Nephron (organoid): ENCODE results near the gene ANKRD13B.
"Not testable (repeated sequence)": the region's sequence is repeated elsewhere in the genome, so short reads cannot be mapped to it uniquely, and the experiment has no call there.

Source experiments
- H3K27ac Mint-ChIP-seq, 3 experiments: 2 replicates each; pipeline ENCODE4 v1.8.0; 2020; ENCODE audit warnings: mixed read lengths in 3 of 3, mild to moderate bottlenecking in 2 of 3, moderate library complexity in 1 of 3
- H3K27me3 Mint-ChIP-seq: 2 replicates; pipeline ENCODE4 v1.8.0; 2021; ENCODE audit warnings: low read depth, mild to moderate bottlenecking, moderate library complexity, mixed read lengths
- H3K36me3 Mint-ChIP-seq: 2 replicates; pipeline ENCODE4 v1.8.0; 2020; ENCODE audit warnings: low read depth, mixed read lengths
- H3K4me1 Mint-ChIP-seq: 2 replicates; pipeline ENCODE4 v1.8.0; 2020; ENCODE audit warnings: mixed read lengths
- H3K4me3 Mint-ChIP-seq, 3 experiments: 2 replicates each; pipeline ENCODE4 v1.8.0; 2020; ENCODE audit warnings: mild to moderate bottlenecking in 3 of 3, mixed read lengths in 3 of 3, moderate library complexity in 2 of 3
- H3K9me3 Mint-ChIP-seq: 2 replicates; pipeline ENCODE4 v1.8.0; 2020; ENCODE audit warnings: mixed read lengths
- TF ChIP-seq, protein P1 (sequence below), 3 experiments: fragments of 200-600 bp; sonication (generic); IDR thresholded peaks; one replicate each; pipeline ENCODE4 v1.5.0; 2021; ENCODE audit warnings: antibody characterized with exemption in 3 of 3; ENCODE audit not compliant: unreplicated experiment in 3 of 3

ANKRD13B gene

DNA sequence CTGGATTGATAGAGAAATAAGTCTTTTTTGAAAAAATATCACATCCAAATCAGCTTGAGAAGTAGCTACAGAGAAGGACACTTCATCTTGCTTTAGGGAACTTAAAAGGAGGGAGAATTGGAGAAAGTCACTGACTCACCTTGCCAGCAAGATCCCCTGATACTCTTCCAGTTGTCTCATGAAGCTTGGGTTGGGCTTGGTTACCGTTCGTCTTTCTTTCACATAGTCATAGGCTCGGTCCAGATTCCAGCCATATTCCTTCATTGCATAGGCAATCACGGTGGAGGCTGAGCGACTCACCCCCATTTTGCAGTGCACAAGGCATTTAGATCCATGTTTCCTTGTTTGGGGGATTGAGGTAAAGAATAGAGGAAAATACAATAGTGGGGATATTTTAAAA, 55.1 kb downstream of the ANKRD13B start:
- peaks cover 36% of the 10 kb centered on the region for H3K36me3 Mint-ChIP-seq
- TF ChIP-seq, protein P1, sequence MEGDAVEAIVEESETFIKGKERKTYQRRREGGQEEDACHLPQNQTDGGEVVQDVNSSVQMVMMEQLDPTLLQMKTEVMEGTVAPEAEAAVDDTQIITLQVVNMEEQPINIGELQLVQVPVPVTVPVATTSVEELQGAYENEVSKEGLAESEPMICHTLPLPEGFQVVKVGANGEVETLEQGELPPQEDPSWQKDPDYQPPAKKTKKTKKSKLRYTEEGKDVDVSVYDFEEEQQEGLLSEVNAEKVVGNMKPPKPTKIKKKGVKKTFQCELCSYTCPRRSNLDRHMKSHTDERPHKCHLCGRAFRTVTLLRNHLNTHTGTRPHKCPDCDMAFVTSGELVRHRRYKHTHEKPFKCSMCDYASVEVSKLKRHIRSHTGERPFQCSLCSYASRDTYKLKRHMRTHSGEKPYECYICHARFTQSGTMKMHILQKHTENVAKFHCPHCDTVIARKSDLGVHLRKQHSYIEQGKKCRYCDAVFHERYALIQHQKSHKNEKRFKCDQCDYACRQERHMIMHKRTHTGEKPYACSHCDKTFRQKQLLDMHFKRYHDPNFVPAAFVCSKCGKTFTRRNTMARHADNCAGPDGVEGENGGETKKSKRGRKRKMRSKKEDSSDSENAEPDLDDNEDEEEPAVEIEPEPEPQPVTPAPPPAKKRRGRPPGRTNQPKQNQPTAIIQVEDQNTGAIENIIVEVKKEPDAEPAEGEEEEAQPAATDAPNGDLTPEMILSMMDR (IDR thresholded peaks at IDR 0.05; ENCODE audit: unreplicated experiment in 3 of 3), result no peak
- no peak overlapping the region for H3K4me3 Mint-ChIP-seq
- H3K4me1 Mint-ChIP-seq, result peaks cover 17% of the 10 kb centered on the region
- H3K9me3 Mint-ChIP-seq, result no peaks in the 10 kb centered on the region
- H3K27me3 Mint-ChIP-seq, result no peaks in the 10 kb centered on the region
- no peak overlapping the region for H3K27ac Mint-ChIP-seq

DNA sequence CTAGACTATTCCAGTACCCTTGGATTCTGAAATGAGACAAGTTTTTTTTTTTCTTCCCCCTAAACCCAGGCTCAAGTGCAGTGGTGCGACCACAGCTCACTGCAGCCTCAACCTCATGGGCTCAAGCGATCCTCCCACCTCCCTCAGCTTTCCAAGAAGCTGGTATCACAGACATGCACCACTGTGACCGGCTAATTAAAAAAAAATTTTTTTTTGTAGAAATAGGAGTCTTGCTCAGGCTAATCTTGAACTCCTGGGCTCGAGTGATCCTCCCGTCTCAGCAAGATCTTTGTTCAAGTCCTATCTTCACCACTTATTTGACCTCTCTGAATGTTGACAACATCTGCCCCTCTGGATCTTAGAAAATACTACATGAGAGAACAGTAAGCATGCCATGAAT, 56.4 kb downstream of the ANKRD13B start:
- H3K9me3 Mint-ChIP-seq, result no peaks in the 10 kb centered on the region
- H3K36me3 Mint-ChIP-seq, result peaks cover 34% of the 10 kb centered on the region
- H3K4me1 Mint-ChIP-seq, result peaks cover 14% of the 10 kb centered on the region
- H3K27me3 Mint-ChIP-seq, result no peaks in the 10 kb centered on the region
- no peak overlapping the region for H3K4me3 Mint-ChIP-seq
- TF ChIP-seq, protein P1 (IDR thresholded peaks at IDR 0.05; ENCODE audit: unreplicated experiment in 3 of 3), result no peak
- no peak overlapping the region for H3K27ac Mint-ChIP-seq

DNA sequence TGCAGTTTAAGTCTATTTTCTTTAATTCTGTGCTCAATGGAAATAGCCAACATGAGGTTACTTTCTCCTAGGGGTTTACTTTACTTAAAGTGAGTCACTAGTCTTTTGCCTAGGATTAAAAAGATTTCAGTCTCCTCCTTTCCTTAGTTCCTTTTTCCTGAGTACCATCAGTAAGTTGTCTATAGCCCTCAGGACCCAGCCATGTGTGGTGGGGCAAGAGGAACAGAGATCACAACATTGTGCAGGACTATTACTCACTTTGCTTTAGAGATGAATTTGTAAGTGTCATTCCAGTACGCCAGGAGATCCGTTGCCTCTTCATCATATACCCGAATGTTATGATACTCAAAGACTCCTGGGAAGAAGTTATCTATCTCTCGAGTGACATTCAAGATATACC, 57.5 kb downstream of the ANKRD13B start:
- TF ChIP-seq, protein P1 (IDR thresholded peaks at IDR 0.05; ENCODE audit: unreplicated experiment in 3 of 3), result no peak
- Mint-ChIP-seq H3K36me3 (peaks cover 29% of the 10 kb centered on the region), H3K27me3 (no peaks in the 10 kb centered on the region), H3K4me1 (peaks cover 7% of the 10 kb centered on the region), H3K9me3 (no peaks in the 10 kb centered on the region), H3K4me3 (no peak overlapping the region), H3K27ac (no peak overlapping the region)

DNA sequence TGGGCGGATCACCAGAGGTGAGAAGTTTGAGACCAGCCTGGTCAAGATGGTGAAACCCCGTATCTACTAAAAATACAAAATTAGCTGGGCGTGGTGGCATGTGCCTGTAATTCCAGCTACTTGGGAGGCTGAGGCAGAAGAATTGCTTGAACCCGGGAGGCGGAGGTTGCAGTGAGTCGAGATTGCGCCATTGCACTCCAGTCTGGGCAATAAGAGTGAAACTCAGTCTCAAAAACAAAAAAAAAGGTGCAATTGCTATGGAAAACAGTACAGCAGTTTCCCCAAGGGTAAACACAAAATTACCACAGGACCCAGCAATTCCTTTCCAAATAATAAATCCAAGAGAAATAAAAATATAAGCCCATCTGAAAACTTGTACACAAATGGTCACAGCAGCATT, 59.0 kb downstream of the ANKRD13B start:
- not testable (repeated sequence) for H3K4me1 Mint-ChIP-seq, H3K9me3 Mint-ChIP-seq, H3K4me3 Mint-ChIP-seq, H3K27ac Mint-ChIP-seq, H3K27me3 Mint-ChIP-seq
- peaks cover 35% of the 10 kb centered on the region for H3K36me3 Mint-ChIP-seq

DNA sequence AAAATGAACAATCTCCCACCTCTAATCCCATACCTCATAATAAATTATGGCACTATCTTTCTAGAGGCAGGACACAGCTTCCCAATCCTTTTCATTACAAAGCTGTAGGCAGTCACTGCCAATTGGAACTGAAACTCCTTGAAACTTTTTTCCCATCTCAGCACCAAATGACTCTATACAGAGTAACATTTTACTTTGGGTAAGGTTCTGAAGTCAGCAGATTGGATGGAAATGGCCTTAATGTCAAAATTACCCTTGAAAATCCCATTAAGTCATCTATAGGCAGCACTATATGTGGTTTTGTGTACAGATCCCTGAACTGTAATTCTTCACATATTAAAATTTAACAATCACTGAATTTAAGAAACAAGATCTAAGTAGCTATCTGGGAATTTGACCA, 60.0 kb downstream of the ANKRD13B start:
- H3K4me3 Mint-ChIP-seq, result no peak overlapping the region
- TF ChIP-seq, protein P1 (IDR thresholded peaks at IDR 0.05; ENCODE audit: unreplicated experiment in 3 of 3), result no peak
- H3K27me3 Mint-ChIP-seq, result no peaks in the 10 kb centered on the region
- no peaks in the 10 kb centered on the region for H3K4me1 Mint-ChIP-seq
- H3K36me3 Mint-ChIP-seq, result peaks cover 33% of the 10 kb centered on the region
- no peak overlapping the region for H3K27ac Mint-ChIP-seq
- no peaks in the 10 kb centered on the region for H3K9me3 Mint-ChIP-seq

DNA sequence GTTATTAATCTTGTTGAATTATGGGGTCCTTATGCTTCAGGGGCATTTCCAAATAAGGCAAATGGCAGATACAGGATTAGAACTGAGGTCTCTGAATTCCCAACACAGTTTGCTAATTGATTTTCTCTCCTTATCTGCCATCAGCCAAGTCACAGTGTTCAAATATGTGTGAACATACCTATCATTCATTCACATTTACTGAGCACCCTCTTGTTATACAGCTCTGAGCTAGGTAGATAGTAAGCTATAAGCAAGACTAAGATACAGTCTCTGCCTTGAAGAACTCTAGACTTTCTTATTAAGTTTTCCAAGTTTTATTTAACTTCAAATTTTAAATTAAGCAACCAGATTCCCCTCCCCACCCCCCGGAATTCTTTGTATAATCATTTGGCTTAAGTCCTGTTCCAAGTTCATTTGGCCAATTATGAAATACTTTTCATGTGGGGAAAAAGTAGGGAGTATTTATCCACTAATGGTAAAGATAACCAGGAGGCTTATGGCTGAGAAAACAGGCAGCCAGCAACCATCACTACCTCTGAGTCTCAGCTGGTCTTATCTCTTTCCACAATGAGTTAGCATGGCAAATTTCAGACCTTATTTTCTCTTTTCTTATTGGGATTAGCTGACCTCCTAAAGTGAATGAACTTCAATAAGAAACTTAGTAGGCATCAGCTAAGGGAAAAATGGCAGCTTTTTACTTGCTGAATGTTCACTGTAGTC, 61.2 kb downstream of the ANKRD13B start:
- Mint-ChIP-seq H3K27ac (no peak overlapping the region), H3K36me3 (peaks cover 30% of the 10 kb centered on the region), H3K4me3 (no peak overlapping the region), H3K4me1 (no peaks in the 10 kb centered on the region), H3K27me3 (no peaks in the 10 kb centered on the region), H3K9me3 (no peaks in the 10 kb centered on the region)
- TF ChIP-seq, protein P1 (IDR thresholded peaks at IDR 0.05; ENCODE audit: unreplicated experiment in 3 of 3), result no peak
